ENCODE results near the gene DHRSX.
"Not testable (repeated sequence)": the region's sequence is repeated elsewhere in the genome, so short reads cannot be mapped to it uniquely, and the experiment has no call there.

The DHRSX gene

GRCh38 chrX:2242980-2243379, 257.8 kb downstream of the DHRSX start:
- DNase-seq: no peak

GRCh38 chrX:2242326-2242725, 258.4 kb downstream of the DHRSX start:
- no peak for DNase-seq

- DNase-seq: not testable (repeated sequence)
Measured at GRCh38 chrX:2241496-2241895, 259.3 kb downstream of the DHRSX start.

GRCh38 chrX:2240761-2241160, 260.0 kb downstream of the DHRSX start:
- DNase-seq: not testable (repeated sequence)

- no peak for DNase-seq
Measured at GRCh38 chrX:2237976-2238375, 262.8 kb downstream of the DHRSX start.

GRCh38 chrX:2231570-2232192, 269.1 kb downstream of the DHRSX start:
- no peak for DNase-seq

GRCh38 chrX:2230457-2230856, 270.3 kb downstream of the DHRSX start:
- DNase-seq: no peak

- DNase-seq: no peak
Measured at GRCh38 chrX:2228536-2228935, 272.2 kb downstream of the DHRSX start.

GRCh38 chrX:2226906-2227656, 273.7 kb downstream of the DHRSX start:
- DNase-seq: no peak

GRCh38 chrX:2226182-2226581, 274.6 kb downstream of the DHRSX start:
- DNase-seq: no peak

- DNase-seq: no peak
Measured at GRCh38 chrX:2224597-2225235, 276.1 kb downstream of the DHRSX start.

GRCh38 chrX:2224161-2224560, 276.6 kb downstream of the DHRSX start:
- no peak for DNase-seq

GRCh38 chrX:2220829-2221567, 279.8 kb downstream of the DHRSX start:
- no peak for DNase-seq

GRCh38 chrX:2220296-2220695, 280.5 kb downstream of the DHRSX start:
- no peak for DNase-seq

- DNase-seq: not testable (repeated sequence)
Measured at GRCh38 chrX:2214138-2214823, 286.5 kb downstream of the DHRSX start.

- not testable (repeated sequence) for DNase-seq
Measured at GRCh38 chrX:2211667-2212066, 289.1 kb downstream of the DHRSX start.

GRCh38 chrX:2193273-2193592, 307.5 kb downstream of the DHRSX start:
- no peak for DNase-seq

GRCh38 chrX:2192584-2193272, 308.0 kb downstream of the DHRSX start:
- DNase-seq: no peak

- DNase-seq: no peak
Measured at GRCh38 chrX:2188840-2189239, 311.9 kb downstream of the DHRSX start.

- no peak for DNase-seq
Measured at GRCh38 chrX:2188330-2188792, 312.4 kb downstream of the DHRSX start.

GRCh38 chrX:2187352-2188115, 313.2 kb downstream of the DHRSX start:
- DNase-seq: no peak

Data from GOT3 (cell line).